DOHH2 (cell line): Measurements from ENCODE around the gene MBTD1.

Experiments used
- CTCF ChIP-seq: fragments of 200-600 bp; sonication (generic); IDR thresholded peaks from one replicate; pipeline ENCODE4 v1.5.1; 2014; ENCODE audit warnings: antibody characterized with exemption, mild to moderate bottlenecking, low read depth, low read length; ENCODE audit not compliant: poor library complexity, severe bottlenecking
- EZH2phosphoT487 ChIP-seq: fragments of 200-600 bp; sonication (generic); IDR thresholded peaks from 2 replicates; pipeline ENCODE4 v1.6.1; 2017; ENCODE audit warnings: borderline replicate concordance, mild to moderate bottlenecking, antibody characterized with exemption, low read length, moderate library complexity, mixed read lengths

- TF ChIP-seq CTCF (no peak), EZH2phosphoT487 (no peak)
These were observed 59.0 kb downstream of the MBTD1 start for GRCh38 chr17:51200846-51201245.
